CD4-positive, alpha-beta T cell (primary cell): ENCODE results near the gene TOR1A. TPM values are rescaled to one million over a fixed set of nuclear protein-coding genes. Genes with fewer than 3 reads are reported as not detected.

Source experiments
- ATAC-seq: fragments of 200-7000 bp; cut with Tn5 transposase; one replicate; pipeline ENCODE4 v1.10.0; 2022; ENCODE audit warnings: mild to moderate bottlenecking; ENCODE audit not compliant: poor library complexity
- CTCF ChIA-PET: fragments of 350-600 bp; sonication (Branson Sonifier 250); formaldehyde crosslinking; loops from one replicate; lab custom pipeline; 2021; ENCODE audit warnings: antibody characterized with exemption, inconsistent platforms; lab: Charles Lee
- POLR2A ChIA-PET: fragments of 350-600 bp; sonication (Branson Sonifier 250); formaldehyde crosslinking; loops from one replicate; lab custom pipeline; 2021; ENCODE audit warnings: antibody characterized with exemption, inconsistent platforms; lab: Charles Lee
- DNase-seq, 14 experiments: peaks; one replicate each; pipeline ENCODE4 v3.0.0-alpha.2; 2013 to 2020; ENCODE audit warnings: mixed read lengths in 2 of 14
- H3K27ac ChIP-seq, 2 donors: one replicate each; pipeline versions ENCODE4 v1.5.1 to v1.7.0; 2013; ENCODE audit warnings: low read length in 2 of 2, low read depth in 1 of 2, mild to moderate bottlenecking in 1 of 2
- H3K27me3 ChIP-seq, 2 experiments: 1 replicate in 1 of 2; 2 replicates in 1 of 2; pipeline versions ENCODE4 v1.6.1 to v1.7.0; 2013; ENCODE audit warnings: low read length in 2 of 2, control low read depth in 1 of 2, mild to moderate bottlenecking in 1 of 2, moderate library complexity in 1 of 2; ENCODE audit not compliant: insufficient read depth in 2 of 2, control insufficient read depth in 1 of 2
- H3K36me3 ChIP-seq: one replicate; pipeline ENCODE4 v1.6.1; 2013; ENCODE audit warnings: low read length, control low read depth; ENCODE audit not compliant: insufficient read depth
- H3K4me1 ChIP-seq: one replicate; pipeline ENCODE4 v1.6.1; 2013; ENCODE audit warnings: low read length, control low read depth; ENCODE audit not compliant: insufficient read depth
- H3K4me3 ChIP-seq: one replicate; pipeline ENCODE4 v1.5.1; 2013; ENCODE audit warnings: mild to moderate bottlenecking, low read length, moderate library complexity
- H3K9me3 ChIP-seq, 2 experiments: 1 replicate in 1 of 2; 2 replicates in 1 of 2; pipeline versions ENCODE4 v1.6.1 to v1.7.0; 2013; ENCODE audit warnings: low read length in 2 of 2, mild to moderate bottlenecking in 2 of 2, control low read depth in 1 of 2, moderate library complexity in 1 of 2; ENCODE audit not compliant: control insufficient read depth in 1 of 2, insufficient read depth in 1 of 2
- H3K27ac Mint-ChIP-seq: one replicate; pipeline ENCODE4 v1.8.0; 2020; ENCODE audit warnings: mixed read lengths
- H3K27me3 Mint-ChIP-seq: one replicate; pipeline ENCODE4 v1.8.0; 2021; ENCODE audit warnings: mixed read lengths
- H3K36me3 Mint-ChIP-seq: one replicate; pipeline ENCODE4 v1.8.0; 2021; ENCODE audit warnings: low read depth, mixed read lengths
- H3K4me1 Mint-ChIP-seq: one replicate; pipeline ENCODE4 v1.8.0; 2021; ENCODE audit warnings: low read depth, mixed read lengths
- H3K4me3 Mint-ChIP-seq: one replicate; pipeline ENCODE4 v1.8.0; 2020; ENCODE audit warnings: mild to moderate bottlenecking, mixed read lengths
- H3K9me3 Mint-ChIP-seq: one replicate; pipeline ENCODE4 v1.8.0; 2020; ENCODE audit warnings: mixed read lengths
- CTCF ChIP-seq: fragments of 200-600 bp; IDR thresholded peaks from one replicate; pipeline ENCODE4 v1.8.0; 2022; ENCODE audit warnings: antibody characterized with exemption, mild to moderate bottlenecking
- intact Hi-C, 2 experiments: fragments of 100-400 bp; cut with DNase I in 1 of 2; cut with micrococcal nuclease in 1 of 2; formaldehyde crosslinking; loops; one replicate each; pipeline versions ENCODE4 v1.15.1 to v1.9.0; 2023 to 2025; cut with DNase I, micrococcal nuclease
- microRNA-seq: library from miRNA; unstranded; fragments of <30 nt; microRNA quantifications from one replicate; pipeline ENCODE4 v1.2.0, GENCODE V29; 2021; ENCODE audit warnings: borderline microRNAs expressed, borderline replicate concordance
- total RNA-seq, 174 experiments: library from RNA in 2 of 174; stranded (reverse) in 2 of 174; gene quantifications; one replicate each; pipeline ENCODE4 v1.2.3 and lab custom pipeline; 2021 to 2026

Gene TOR1A
- total RNA-seq, 2 experiments from 2014 or later, result 12.6 to 13.9 TPM

- intact Hi-C loops, result no loop called here
- no peaks in the 10 kb centered on the region for H3K9me3 Mint-ChIP-seq
- no peak for DNase-seq
Measured at GRCh38 chr9:129768486-129768885, 55.5 kb downstream of the TOR1A start.

GRCh38 chr9:129765764-129766317 is 58.1 kb downstream of the TOR1A start:
- no peak for DNase-seq
- intact Hi-C loops, result no loop called here
- Mint-ChIP-seq H3K4me1 (no peaks in the 10 kb centered on the region), H3K36me3 (no peaks in the 10 kb centered on the region), H3K27ac (no peak overlapping the region), H3K27me3 (no peaks in the 10 kb centered on the region), H3K9me3 (no peaks in the 10 kb centered on the region), H3K4me3 (no peak overlapping the region)
- no peak overlapping the region for H3K4me3 ChIP-seq
- no peak for ATAC-seq
- no peaks in the 10 kb centered on the region for H3K4me1 ChIP-seq
- ChIA-PET CTCF (no interaction called here), POLR2A (interaction anchor here (0.9 kb wide), 1 partner anchor 28 kb away, joined by 3 read pairs; no protein-coding TSS in a partner anchor)
- H3K27ac ChIP-seq, result no peak overlapping the region
- no peaks in the 10 kb centered on the region for H3K9me3 ChIP-seq
- H3K36me3 ChIP-seq, result no peaks in the 10 kb centered on the region
- no peaks in the 10 kb centered on the region for H3K27me3 ChIP-seq
- no peak for TF ChIP-seq CTCF

More at GRCh38 chr9:129768486-129768885, 55.5 kb downstream of the TOR1A start:
- no peak for ATAC-seq
- no peak for TF ChIP-seq CTCF
- Histone ChIP-seq H3K27me3 (no peaks in the 10 kb centered on the region), H3K4me3 (no peak overlapping the region), H3K27ac (no peak overlapping the region), H3K4me1 (no peaks in the 10 kb centered on the region), H3K9me3 (no peaks in the 10 kb centered on the region), H3K36me3 (no peaks in the 10 kb centered on the region)
- Mint-ChIP-seq H3K36me3 (no peaks in the 10 kb centered on the region), H3K27ac (no peak overlapping the region), H3K4me3 (no peak overlapping the region), H3K27me3 (no peaks in the 10 kb centered on the region), H3K4me1 (no peaks in the 10 kb centered on the region)
- ChIA-PET POLR2A (interaction anchor here (0.6 kb wide), 1 partner anchor 1289 kb away, joined by 3 read pairs; no protein-coding TSS in a partner anchor), CTCF (no interaction called here)

GRCh38 chr9:129762985-129763926 is 60.7 kb downstream of the TOR1A start:
- Mint-ChIP-seq H3K36me3 (no peaks in the 10 kb centered on the region), H3K4me1 (peaks cover 3% of the 10 kb centered on the region), H3K4me3 (no peak overlapping the region), H3K9me3 (no peaks in the 10 kb centered on the region), H3K27me3 (peaks cover under 1% of the 10 kb centered on the region), H3K27ac (no peak overlapping the region)
- DNase-seq (no peak), ATAC-seq (no peak)
- intact Hi-C loops, result no loop called here
- Histone ChIP-seq H3K9me3 (no peaks in the 10 kb centered on the region), H3K27ac (no peak overlapping the region), H3K4me1 (no peaks in the 10 kb centered on the region), H3K4me3 (no peak overlapping the region), H3K36me3 (no peaks in the 10 kb centered on the region), H3K27me3 (no peaks in the 10 kb centered on the region)
- TF ChIP-seq CTCF, result no peak
- ChIA-PET POLR2A (no interaction called here), CTCF (no interaction called here)

Small RNAs within 50 kb of the gene (microRNA-seq; reads per million reads assigned to microRNA genes)
- gene MIR6855, result 0.61 reads per million

Other genes with a start within 250 kb of the TOR1A start
- gene C9orf50, start 203.0 kb downstream of the TOR1A start, total RNA-seq, result not detected
- 10 to 100 TPM; 50.7 to 52.5 TPM for gene NTMT1, start 198.0 kb downstream of the TOR1A start, total RNA-seq
- 10 to 100 TPM; 28.5 to 29.3 TPM for gene ASB6, start 182.0 kb downstream of the TOR1A start, total RNA-seq
- not detected for gene PRRX2, start 158.5 kb downstream of the TOR1A start, total RNA-seq
- gene PTGES, start 71.1 kb downstream of the TOR1A start, total RNA-seq, result under 1 TPM; 0.25 to 0.38 TPM
- 10 to 100 TPM; 13.4 to 15.1 TPM for gene TOR1B, start 21.0 kb downstream of the TOR1A start, total RNA-seq
- 100 to 1,000 TPM; 145 to 159 TPM for gene C9orf78, start 11.1 kb upstream of the TOR1A start, total RNA-seq
- 10 to 100 TPM; 80.4 to 80.9 TPM for gene USP20, start 11.3 kb upstream of the TOR1A start, total RNA-seq
- 100 to 1,000 TPM; 166 to 181 TPM for gene FNBP1, start 219.1 kb upstream of the TOR1A start, total RNA-seq
- gene GPR107, start 229.8 kb upstream of the TOR1A start, total RNA-seq, result 10 to 100 TPM; 18.9 to 19.2 TPM